PC-3 (cell line): ENCODE measurements around the gene SERPINI1. TPM values are rescaled to one million over a fixed set of nuclear protein-coding genes. Genes with fewer than 3 reads are reported as not detected.

Experiments
- ATAC-seq: fragments of 200-7000 bp; cut with Tn5 transposase; 2 replicates; pipeline ENCODE4 v1.9.1; 2020; ENCODE audit warnings: mild to moderate bottlenecking, moderate library complexity
- BruUV-seq: library from RNA; stranded (reverse); fragments of 400-500 nt; replicated peaks from 2 replicates; lab custom pipeline; 2021; lab: Mats Ljungman, UMichigan
- CTCF ChIA-PET: fragments of 300-600 bp; sonication (Branson Sonifier 250); formaldehyde crosslinking; loops from one replicate; lab custom pipeline; 2022; ENCODE audit warnings: antibody characterized with exemption; lab: Charles Lee
- POLR2A ChIA-PET: fragments of 300-600 bp; sonication (Branson Sonifier 250); formaldehyde crosslinking; loops from one replicate; lab custom pipeline; 2022; ENCODE audit warnings: antibody characterized with exemption; ENCODE audit not compliant: unreplicated experiment; lab: Charles Lee
- DNase-seq: peaks from one replicate; pipeline ENCODE4 v3.0.0-alpha.2; 2015
- H2AFZ ChIP-seq: fragments of 300-600 bp; sonication (generic); 2 replicates; pipeline ENCODE4 v1.6.0; 2016; ENCODE audit warnings: antibody characterized with exemption, low read length
- H3F3A ChIP-seq: fragments of 300-600 bp; sonication (generic); one replicate; pipeline ENCODE4 v1.6.0; 2017; ENCODE audit warnings: antibody characterized with exemption, low read length, control low read depth, mild to moderate bottlenecking; ENCODE audit not compliant: unreplicated experiment
- H3K27ac ChIP-seq: fragments of 300-600 bp; sonication (generic); 2 replicates; pipeline ENCODE4 v1.5.1; 2016; ENCODE audit warnings: mild to moderate bottlenecking, low read length
- H3K27me3 ChIP-seq: fragments of 300-600 bp; sonication (generic); 2 replicates; pipeline ENCODE4 v1.6.1; 2016; ENCODE audit warnings: low read length, mixed read lengths
- H3K36me3 ChIP-seq: fragments of 300-600 bp; sonication (generic); 2 replicates; pipeline ENCODE4 v1.6.1; 2016; ENCODE audit warnings: low read depth, mixed run types, low read length, mixed read lengths
- H3K4me1 ChIP-seq: fragments of 300-600 bp; sonication (generic); 2 replicates; pipeline ENCODE4 v1.5.1; 2016; ENCODE audit warnings: low read length; ENCODE audit not compliant: insufficient read depth
- H3K4me2 ChIP-seq: fragments of 300-600 bp; sonication (generic); 2 replicates; pipeline ENCODE4 v1.6.0; 2016; ENCODE audit warnings: low read length
- H3K4me3 ChIP-seq: fragments of 300-600 bp; sonication (generic); 2 replicates; pipeline ENCODE4 v1.5.1; 2016; ENCODE audit warnings: mild to moderate bottlenecking, low read length, mixed read lengths
- H3K79me2 ChIP-seq: fragments of 300-600 bp; sonication (generic); 2 replicates; pipeline ENCODE4 v1.6.1; 2017; ENCODE audit warnings: low read length, mixed read lengths
- H3K9ac ChIP-seq: fragments of 300-600 bp; sonication (generic); 2 replicates; pipeline ENCODE4 v1.6.0; 2016; ENCODE audit warnings: mild to moderate bottlenecking, low read length
- H3K9me2 ChIP-seq: fragments of 300-600 bp; sonication (generic); replicated peaks from 2 replicates; pipeline ENCODE4 v1.6.1; 2016; ENCODE audit warnings: mixed run types, low read length, mixed read lengths
- H3K9me3 ChIP-seq: fragments of 300-600 bp; sonication (generic); 2 replicates; pipeline ENCODE4 v1.6.1; 2016; ENCODE audit warnings: low read length, mixed read lengths
- H4K20me1 ChIP-seq: fragments of 300-600 bp; sonication (generic); 2 replicates; pipeline ENCODE4 v1.6.1; 2016; ENCODE audit warnings: low read length, mixed read lengths
- CTCF ChIP-seq: fragments of 300-600 bp; sonication (generic); conservative IDR thresholded peaks from 2 replicates; pipeline ENCODE4 v1.5.1; 2017; ENCODE audit warnings: antibody characterized with exemption, low read depth, mild to moderate bottlenecking, low read length
- EZH2 ChIP-seq: fragments of 300-600 bp; sonication (generic); IDR thresholded peaks from one replicate; pipeline ENCODE4 v1.6.1; 2017; ENCODE audit warnings: antibody characterized with exemption, mild to moderate bottlenecking, low read length; ENCODE audit not compliant: unreplicated experiment
- EZH2phosphoT487 ChIP-seq: fragments of 300-600 bp; sonication (generic); IDR thresholded peaks from 2 replicates; pipeline ENCODE4 v1.6.1; 2018; ENCODE audit warnings: mild to moderate bottlenecking, antibody characterized with exemption, low read length, borderline replicate concordance
- intact Hi-C: fragments of 100-400 bp; cut with micrococcal nuclease; formaldehyde crosslinking; loops from 2 replicates; pipeline ENCODE4 v1.9.0; 2023
- total RNA-seq: library from RNA; depleted of rRNA; stranded (reverse); fragments of >200 nt; gene quantifications from 2 replicates; pipeline ENCODE4 v1.2.3, GENCODE V29; 2014

Gene SERPINI1
- total RNA-seq, 1 experiment from 2014 or later: 1.3 TPM

- intact Hi-C loops: no loop called here
- no peak for DNase-seq
- H4K20me1 ChIP-seq: no peaks in the 10 kb centered on the region
- H3K27me3 ChIP-seq: no peaks in the 10 kb centered on the region
- POLR2A ChIA-PET: no interaction called here
- H3K9me2 ChIP-seq: no peaks in the 10 kb centered on the region
- CTCF ChIA-PET: no interaction called here
- TF ChIP-seq EZH2phosphoT487 (no peak), EZH2 (no peak), CTCF (no peak)
- no TSS peak for BruUV-seq
- H3F3A ChIP-seq: no peaks in the 10 kb centered on the region
- no peak overlapping the region for H3K9ac ChIP-seq
- no peaks in the 10 kb centered on the region for H3K79me2 ChIP-seq
- H3K27ac ChIP-seq: no peak overlapping the region
- no peaks in the 10 kb centered on the region for H3K9me3 ChIP-seq
- H3K4me1 ChIP-seq: no peaks in the 10 kb centered on the region
- H2AFZ ChIP-seq: no peak overlapping the region
- H3K36me3 ChIP-seq: no peaks in the 10 kb centered on the region
- ATAC-seq: no peak
- H3K4me2 ChIP-seq: no peak overlapping the region
- no peak overlapping the region for H3K4me3 ChIP-seq
Measured at GRCh38 chr3:167772992-167773391, 37.5 kb downstream of the SERPINI1 start.

- no peak overlapping the region for H3K4me2 ChIP-seq
- H3K27ac ChIP-seq: no peak overlapping the region
- TF ChIP-seq EZH2: no peak
- no peak for TF ChIP-seq CTCF
- TF ChIP-seq EZH2phosphoT487: no peak
- H3K9me2 ChIP-seq: no peaks in the 10 kb centered on the region
- H3K36me3 ChIP-seq: no peaks in the 10 kb centered on the region
- H3K27me3 ChIP-seq: no peaks in the 10 kb centered on the region
- H3K4me3 ChIP-seq: no peak overlapping the region
- no peaks in the 10 kb centered on the region for H3F3A ChIP-seq
- ChIA-PET POLR2A (no interaction called here), CTCF (no interaction called here)
- H4K20me1 ChIP-seq: no peaks in the 10 kb centered on the region
- intact Hi-C loops: no loop called here
- H3K9me3 ChIP-seq: no peaks in the 10 kb centered on the region; the same call in 1 of the 2 replicates
- no peak overlapping the region for H2AFZ ChIP-seq
- H3K9ac ChIP-seq: no peak overlapping the region
- H3K4me1 ChIP-seq: no peaks in the 10 kb centered on the region
- H3K79me2 ChIP-seq: no peaks in the 10 kb centered on the region
- BruUV-seq: no TSS peak
- DNase-seq: no peak
- ATAC-seq: no peak
Measured at GRCh38 chr3:167773584-167773983, 38.1 kb downstream of the SERPINI1 start.

GRCh38 chr3:167776066-167776685 lies 40.7 kb downstream of the SERPINI1 start:
- H3K9ac ChIP-seq: no peak overlapping the region
- H4K20me1 ChIP-seq: no peaks in the 10 kb centered on the region
- H2AFZ ChIP-seq: no peak overlapping the region
- H3K4me2 ChIP-seq: no peak overlapping the region
- no peak overlapping the region for H3K27ac ChIP-seq
- H3K4me3 ChIP-seq: no peak overlapping the region
- H3K36me3 ChIP-seq: no peaks in the 10 kb centered on the region
- no peak for DNase-seq
- intact Hi-C loops: no loop called here
- H3K27me3 ChIP-seq: no peaks in the 10 kb centered on the region
- BruUV-seq: no TSS peak
- no peaks in the 10 kb centered on the region for H3F3A ChIP-seq
- no peaks in the 10 kb centered on the region for H3K4me1 ChIP-seq
- H3K79me2 ChIP-seq: no peaks in the 10 kb centered on the region
- no peaks in the 10 kb centered on the region for H3K9me2 ChIP-seq
- no peak for ATAC-seq
- H3K9me3 ChIP-seq: no peaks in the 10 kb centered on the region; the same call in 1 of the 2 replicates
- POLR2A ChIA-PET: no interaction called here
- TF ChIP-seq EZH2 (no peak), CTCF (no peak), EZH2phosphoT487 (no peak)
- CTCF ChIA-PET: no interaction called here
